HFFc6 (cell line): ENCODE data around the gene MMAA. TPM values are rescaled to one million over a fixed set of nuclear protein-coding genes. Genes with fewer than 3 reads are reported as not detected.
"Not testable (repeated sequence)": the region's sequence is repeated elsewhere in the genome, so short reads cannot be mapped to it uniquely, and the experiment has no call there.

Experiments used
- DNase-seq: peaks from one replicate; pipeline ENCODE4 v3.0.0-alpha.2; 2018
- H3K27ac Mint-ChIP-seq: 2 replicates; pipeline ENCODE4 v1.8.0; 2020; ENCODE audit warnings: mild to moderate bottlenecking, mixed read lengths
- H3K27me3 Mint-ChIP-seq: 2 replicates; pipeline ENCODE4 v1.8.0; 2021; ENCODE audit warnings: mild to moderate bottlenecking, moderate library complexity, mixed read lengths; ENCODE audit not compliant: insufficient read depth
- H3K36me3 Mint-ChIP-seq: 2 replicates; pipeline ENCODE4 v1.8.0; 2021; ENCODE audit warnings: low read depth, mixed read lengths
- H3K4me1 Mint-ChIP-seq: 2 replicates; pipeline ENCODE4 v1.8.0; 2020; ENCODE audit warnings: low read depth, mixed read lengths
- H3K4me3 Mint-ChIP-seq: 2 replicates; pipeline ENCODE4 v1.8.0; 2020; ENCODE audit warnings: mild to moderate bottlenecking, moderate library complexity, mixed read lengths
- H3K9me3 Mint-ChIP-seq: 2 replicates; pipeline ENCODE4 v1.8.0; 2020; ENCODE audit warnings: mild to moderate bottlenecking, mixed read lengths
- total RNA-seq, 6 experiments: library from RNA; stranded (reverse); fragmentation: NEBNext Ultra II Directional; extraction: Animal tissue kit (Norgen Biotek cat#: 25700); gene quantifications; 2 replicates in 1 of 6; 3 replicates in 5 of 6; pipeline ENCODE4 v1.2.3, GENCODE V29; 2021
- TF ChIP-seq, protein P1 (sequence below): fragments of 200-600 bp; sonication (generic); IDR thresholded peaks from 2 replicates; pipeline ENCODE4 v1.5.0; 2021; ENCODE audit warnings: antibody characterized with exemption, mild to moderate bottlenecking

Gene MMAA
- total RNA-seq, 6 experiments from 2014 or later = 6.5 to 8.6 (median 7.6) TPM

- H3K27me3 Mint-ChIP-seq = no peaks in the 10 kb centered on the region
- H3K36me3 Mint-ChIP-seq = no peaks in the 10 kb centered on the region
- H3K27ac Mint-ChIP-seq = no peak overlapping the region
- peaks cover 14% of the 10 kb centered on the region for H3K4me1 Mint-ChIP-seq
- DNase-seq = no peak
- TF ChIP-seq, protein P1, sequence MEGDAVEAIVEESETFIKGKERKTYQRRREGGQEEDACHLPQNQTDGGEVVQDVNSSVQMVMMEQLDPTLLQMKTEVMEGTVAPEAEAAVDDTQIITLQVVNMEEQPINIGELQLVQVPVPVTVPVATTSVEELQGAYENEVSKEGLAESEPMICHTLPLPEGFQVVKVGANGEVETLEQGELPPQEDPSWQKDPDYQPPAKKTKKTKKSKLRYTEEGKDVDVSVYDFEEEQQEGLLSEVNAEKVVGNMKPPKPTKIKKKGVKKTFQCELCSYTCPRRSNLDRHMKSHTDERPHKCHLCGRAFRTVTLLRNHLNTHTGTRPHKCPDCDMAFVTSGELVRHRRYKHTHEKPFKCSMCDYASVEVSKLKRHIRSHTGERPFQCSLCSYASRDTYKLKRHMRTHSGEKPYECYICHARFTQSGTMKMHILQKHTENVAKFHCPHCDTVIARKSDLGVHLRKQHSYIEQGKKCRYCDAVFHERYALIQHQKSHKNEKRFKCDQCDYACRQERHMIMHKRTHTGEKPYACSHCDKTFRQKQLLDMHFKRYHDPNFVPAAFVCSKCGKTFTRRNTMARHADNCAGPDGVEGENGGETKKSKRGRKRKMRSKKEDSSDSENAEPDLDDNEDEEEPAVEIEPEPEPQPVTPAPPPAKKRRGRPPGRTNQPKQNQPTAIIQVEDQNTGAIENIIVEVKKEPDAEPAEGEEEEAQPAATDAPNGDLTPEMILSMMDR = no peak
- no peaks in the 10 kb centered on the region for H3K9me3 Mint-ChIP-seq
- no peak overlapping the region for H3K4me3 Mint-ChIP-seq
Observed at GRCh38 chr4:145614233-145614610, 5.0 kb upstream of the MMAA start.

DNA sequence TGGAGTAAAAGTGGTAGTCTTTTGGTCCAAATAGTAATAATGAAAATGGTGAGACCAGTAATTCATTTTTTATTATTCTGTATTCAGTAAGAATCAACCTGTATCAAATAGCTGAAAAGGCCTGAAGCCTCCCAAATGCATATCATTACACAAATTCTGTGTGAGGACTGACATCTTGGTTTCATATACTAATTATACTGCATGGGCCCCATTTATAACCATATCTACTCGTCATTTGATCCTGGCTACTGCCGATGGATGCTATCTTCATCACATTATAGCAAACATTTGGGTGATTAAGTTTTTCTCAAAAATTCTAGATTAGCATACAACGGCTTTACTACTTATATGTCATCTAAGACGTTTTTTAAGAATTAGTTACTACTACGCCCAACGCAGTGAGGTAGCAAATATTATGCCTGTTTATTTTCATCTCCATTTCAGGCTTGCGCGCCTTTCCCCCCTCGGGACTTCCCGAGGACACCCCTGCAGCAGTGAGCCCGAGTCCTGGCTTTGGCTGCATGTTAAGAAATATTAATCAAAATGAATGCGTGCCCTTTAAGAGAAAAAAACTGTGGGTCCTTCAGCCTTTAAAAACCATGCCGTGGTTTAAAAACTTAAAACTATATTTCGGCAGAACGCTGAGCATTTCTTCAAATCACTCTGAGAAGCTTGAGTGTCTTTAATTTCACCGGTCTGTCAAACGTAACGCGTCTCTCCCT is 814 bp upstream of the MMAA start:
- H3K4me3 Mint-ChIP-seq = peak overlapping the region; percentile 99
- peaks cover 4% of the 10 kb centered on the region; the same call in 1 of the 2 replicates for H3K9me3 Mint-ChIP-seq
- H3K27me3 Mint-ChIP-seq = no peaks in the 10 kb centered on the region
- peak; percentile 8 for DNase-seq
- TF ChIP-seq, protein P1 = no peak
- peak overlapping the region; percentile 99 for H3K27ac Mint-ChIP-seq
- peaks cover 12% of the 10 kb centered on the region for H3K36me3 Mint-ChIP-seq
- peaks cover 46% of the 10 kb centered on the region for H3K4me1 Mint-ChIP-seq

DNA sequence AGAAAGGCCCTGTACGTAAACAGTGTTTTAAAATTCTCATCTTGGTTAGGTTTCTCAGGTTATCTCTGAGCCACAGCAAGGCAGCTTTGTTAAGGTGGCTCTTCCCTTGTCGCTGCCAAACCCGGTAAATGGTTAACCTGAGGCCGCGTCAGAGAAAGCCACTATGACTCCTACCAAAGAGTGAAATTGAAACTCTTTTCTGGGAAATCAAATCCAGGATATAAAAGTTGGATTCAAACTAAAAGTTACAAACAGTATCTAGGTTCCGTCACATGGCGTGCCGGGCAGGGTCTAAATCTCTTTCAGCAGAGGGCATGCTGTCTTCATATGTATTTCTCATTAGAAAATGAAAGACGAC is 433 bp downstream of the MMAA start:
- peaks cover 4% of the 10 kb centered on the region; the same call in 1 of the 2 replicates for H3K9me3 Mint-ChIP-seq
- H3K4me3 Mint-ChIP-seq = peak overlapping the region; percentile 99
- peaks cover 59% of the 10 kb centered on the region for H3K4me1 Mint-ChIP-seq
- peaks cover 12% of the 10 kb centered on the region for H3K36me3 Mint-ChIP-seq
- peak; percentile 21 for DNase-seq
- TF ChIP-seq, protein P1 = peak; percentile 52
- H3K27ac Mint-ChIP-seq = peak overlapping the region; percentile 99
- no peaks in the 10 kb centered on the region for H3K27me3 Mint-ChIP-seq

GRCh38 chr4:145622067-145622466 is 2.9 kb downstream of the MMAA start:
- not testable (repeated sequence) for H3K27me3 Mint-ChIP-seq, H3K4me3 Mint-ChIP-seq, H3K9me3 Mint-ChIP-seq, DNase-seq, H3K27ac Mint-ChIP-seq
- Mint-ChIP-seq H3K36me3 (peaks cover 12% of the 10 kb centered on the region), H3K4me1 (peaks cover 70% of the 10 kb centered on the region)

DNA sequence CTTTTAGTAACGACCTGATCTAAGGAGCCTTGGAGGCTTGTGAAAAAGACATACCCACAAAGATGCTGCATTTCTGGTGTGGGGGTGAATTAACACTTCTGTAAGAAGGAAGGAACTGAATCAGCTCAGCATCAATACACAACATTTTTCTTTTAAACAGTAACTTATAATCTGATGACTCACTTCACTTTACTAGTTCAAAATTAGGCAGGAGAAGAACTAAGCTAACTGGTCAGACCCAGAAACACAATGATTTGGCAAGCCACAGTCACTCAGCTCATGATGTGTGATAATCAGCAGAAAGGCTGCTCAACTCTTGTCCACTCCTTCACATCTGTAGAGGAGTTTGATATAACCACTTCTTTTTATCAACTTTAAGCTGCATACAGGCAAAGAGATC is 4.6 kb downstream of the MMAA start:
- peaks cover 60% of the 10 kb centered on the region for H3K4me1 Mint-ChIP-seq
- TF ChIP-seq, protein P1 = no peak
- H3K9me3 Mint-ChIP-seq = peaks cover 4% of the 10 kb centered on the region; the same call in 1 of the 2 replicates
- H3K27me3 Mint-ChIP-seq = no peaks in the 10 kb centered on the region
- H3K4me3 Mint-ChIP-seq = no peak overlapping the region
- peak overlapping the region; percentile 91 for H3K27ac Mint-ChIP-seq
- DNase-seq = peak; percentile 61
- peaks cover 12% of the 10 kb centered on the region for H3K36me3 Mint-ChIP-seq
